Measurements from ENCODE around the gene COL1A1. TPM values are rescaled to one million over a fixed set of nuclear protein-coding genes. Genes with fewer than 3 reads are reported as not detected.
A peak's percentile ranks its signal among the peaks of the same experiment; 100 is the strongest.

The COL1A1 gene
- total RNA-seq, 1 experiment from 2014 or later = 86.8 TPM

DNA sequence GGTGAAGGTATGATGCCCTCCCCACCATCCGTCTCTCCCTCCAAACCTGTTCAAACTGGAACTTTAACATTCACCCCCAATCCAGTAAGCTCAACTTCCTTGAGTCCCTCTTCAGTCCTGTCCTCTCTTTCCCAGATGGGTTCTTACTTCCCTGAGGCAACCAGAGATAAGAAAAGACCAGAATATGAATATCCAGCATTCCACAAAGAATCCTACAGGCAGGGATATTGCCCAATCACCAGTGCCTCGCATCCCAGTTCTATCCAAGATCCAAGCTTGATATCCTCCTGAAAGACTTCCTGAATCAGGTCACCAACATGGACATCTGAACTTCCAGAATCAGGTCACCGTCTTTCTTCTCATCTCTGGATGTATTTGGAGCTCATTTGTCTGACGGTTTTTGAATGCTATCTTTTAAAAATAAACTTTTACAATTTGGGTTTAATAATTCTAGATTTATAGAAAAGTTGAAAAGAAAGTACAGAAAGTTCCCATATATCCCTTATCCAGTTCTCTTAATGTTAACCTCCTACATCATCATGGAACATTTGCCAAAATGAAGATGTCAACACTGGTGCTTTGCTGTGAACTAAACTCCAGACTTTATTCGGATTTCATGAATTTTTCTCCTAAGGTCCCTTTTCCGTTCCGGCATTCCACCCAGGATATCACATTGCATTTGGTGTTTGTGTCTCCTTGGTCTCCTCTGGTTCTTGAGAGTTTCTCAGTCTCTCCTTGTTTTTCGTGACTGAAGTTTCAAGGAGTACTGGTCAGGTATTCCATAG is 13.7 kb upstream of the COL1A1 start:
- in situ Hi-C loops (cut with HindIII; ENCODE audit: low sequenced_read_pairs) = no loop called here

GRCh38 chr17:50213026-50214022 is 11.9 kb upstream of the COL1A1 start:
- DNase-seq (ENCODE audit: low spot score) = no peak
- in situ Hi-C loops (cut with HindIII; ENCODE audit: low sequenced_read_pairs) = no loop called here

More for the DNA sequence above, 13.7 kb upstream of the COL1A1 start:
- no peak for DNase-seq (ENCODE audit: low spot score)

DNA sequence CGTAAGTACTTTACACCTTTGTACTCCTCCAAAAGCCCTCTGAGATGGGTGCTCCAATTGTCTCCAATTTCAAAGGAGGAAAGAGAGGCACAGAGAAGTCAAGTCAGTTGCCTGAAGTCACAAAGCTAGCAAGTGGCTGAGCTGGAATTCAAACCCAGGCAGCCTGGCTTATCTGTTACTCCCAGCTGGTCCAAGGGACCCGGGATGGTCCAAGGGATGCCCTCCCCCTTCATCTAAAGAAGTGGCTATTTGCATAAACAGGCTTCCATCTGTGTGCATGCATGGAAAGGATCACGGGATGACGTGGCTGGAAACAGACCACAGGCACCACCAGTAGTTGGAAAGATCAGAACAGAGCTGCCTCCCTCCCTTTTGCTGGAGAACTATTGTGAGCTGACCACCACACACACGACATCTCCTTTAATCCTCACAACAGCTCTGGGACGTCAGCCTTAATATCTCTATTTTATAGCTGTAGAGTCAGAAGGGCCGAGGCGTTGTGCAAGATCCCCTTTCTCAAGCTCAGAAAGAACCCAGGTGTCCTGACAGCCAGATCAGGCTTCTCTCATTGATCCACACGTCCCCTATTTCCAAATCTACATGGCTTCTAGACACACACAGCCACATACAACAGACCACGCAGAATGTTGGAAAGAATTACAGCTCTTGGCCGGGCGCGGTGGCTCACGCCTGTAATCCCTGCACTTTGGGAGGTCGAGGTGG is 10.9 kb upstream of the COL1A1 start:
- no peak for DNase-seq (ENCODE audit: low spot score)
- in situ Hi-C loops (cut with HindIII; ENCODE audit: low sequenced_read_pairs) = no loop called here

- in situ Hi-C loops (cut with HindIII; ENCODE audit: low sequenced_read_pairs) = no loop called here
- no peak for DNase-seq (ENCODE audit: low spot score)
Measured at GRCh38 chr17:50211249-50212120, 10.1 kb upstream of the COL1A1 start.

DNA sequence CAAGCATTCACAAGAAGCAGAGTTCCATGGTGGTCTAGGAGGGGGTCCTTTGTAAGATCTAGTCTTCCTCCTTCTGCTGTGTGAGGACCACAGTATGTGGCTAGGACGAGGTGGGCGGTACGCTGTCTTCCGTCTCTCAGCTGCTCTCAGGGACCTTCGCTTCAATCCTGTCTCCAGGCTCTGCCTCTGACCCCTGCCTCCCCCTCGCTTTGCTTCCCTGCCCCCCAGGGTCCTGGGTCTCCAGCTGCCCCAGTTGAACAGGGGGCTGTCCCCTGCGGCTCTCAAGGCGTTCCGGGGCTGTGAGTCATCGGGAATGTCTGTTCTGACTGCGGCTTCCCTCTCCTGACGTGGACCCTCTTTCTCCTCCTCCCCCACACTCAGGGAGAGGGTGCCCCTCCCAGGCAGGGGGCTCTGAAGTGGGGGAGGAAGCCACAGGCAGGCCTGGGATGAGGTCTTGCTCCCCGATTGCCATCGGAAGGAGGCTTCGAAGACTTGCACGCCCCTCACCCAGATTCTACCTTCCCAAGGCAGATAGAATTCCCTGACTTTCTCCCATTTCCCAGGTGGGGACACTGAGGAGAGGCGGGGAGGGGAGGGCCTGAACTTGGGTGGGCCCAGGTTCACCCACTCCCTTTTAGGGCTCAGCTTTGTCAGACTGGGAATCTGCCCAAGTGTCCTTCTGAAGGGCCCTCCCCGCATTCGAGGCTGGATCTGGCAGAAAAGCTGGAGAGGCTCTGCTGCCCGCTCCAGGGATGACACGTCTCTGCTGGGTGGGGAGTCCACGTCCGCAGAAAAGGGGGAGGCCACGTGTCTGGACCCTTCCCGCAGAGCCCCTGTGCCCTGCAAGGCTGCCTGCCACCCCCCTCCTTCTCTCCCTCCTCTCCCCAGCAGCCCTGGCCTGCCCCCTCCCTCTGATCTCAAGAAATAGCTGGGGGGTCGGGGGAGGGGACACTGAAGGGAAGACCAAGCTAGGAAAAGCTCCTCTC is 9.1 kb upstream of the COL1A1 start:
- peak; percentile 29 for DNase-seq (ENCODE audit: low spot score)
- in situ Hi-C loops (cut with HindIII; ENCODE audit: low sequenced_read_pairs) = no loop called here

- in situ Hi-C loops (cut with HindIII; ENCODE audit: low sequenced_read_pairs) = loop anchor here (5.0 kb wide), 1 partner anchor 43 kb away; no protein-coding TSS in a partner anchor
- DNase-seq (ENCODE audit: low spot score) = peak; percentile 34
Measured at GRCh38 chr17:50209472-50210239, 8.2 kb upstream of the COL1A1 start.

GRCh38 chr17:50209133-50209471 is 7.7 kb upstream of the COL1A1 start:
- in situ Hi-C loops (cut with HindIII; ENCODE audit: low sequenced_read_pairs) = loop anchor here (5.0 kb wide), 1 partner anchor 43 kb away; no protein-coding TSS in a partner anchor

GRCh38 chr17:50208611-50209061 is 7.2 kb upstream of the COL1A1 start:
- in situ Hi-C loops (cut with HindIII; ENCODE audit: low sequenced_read_pairs) = loop anchor here (5.0 kb wide), 1 partner anchor 44 kb away; no protein-coding TSS in a partner anchor
- DNase-seq (ENCODE audit: low spot score) = no peak

More at GRCh38 chr17:50209133-50209471, 7.7 kb upstream of the COL1A1 start:
- no peak for DNase-seq (ENCODE audit: low spot score)

- in situ Hi-C loops (cut with HindIII; ENCODE audit: low sequenced_read_pairs) = loop anchor here (5.0 kb wide), 1 partner anchor 44 kb away; no protein-coding TSS in a partner anchor
Measured at GRCh38 chr17:50207792-50208567, 6.5 kb upstream of the COL1A1 start.

GRCh38 chr17:50207315-50207714 is 5.9 kb upstream of the COL1A1 start:
- DNase-seq (ENCODE audit: low spot score) = no peak
- in situ Hi-C loops (cut with HindIII; ENCODE audit: low sequenced_read_pairs) = loop anchor here (5.0 kb wide), 1 partner anchor 45 kb away; no protein-coding TSS in a partner anchor

More at GRCh38 chr17:50207792-50208567, 6.5 kb upstream of the COL1A1 start:
- DNase-seq (ENCODE audit: low spot score) = no peak

DNA sequence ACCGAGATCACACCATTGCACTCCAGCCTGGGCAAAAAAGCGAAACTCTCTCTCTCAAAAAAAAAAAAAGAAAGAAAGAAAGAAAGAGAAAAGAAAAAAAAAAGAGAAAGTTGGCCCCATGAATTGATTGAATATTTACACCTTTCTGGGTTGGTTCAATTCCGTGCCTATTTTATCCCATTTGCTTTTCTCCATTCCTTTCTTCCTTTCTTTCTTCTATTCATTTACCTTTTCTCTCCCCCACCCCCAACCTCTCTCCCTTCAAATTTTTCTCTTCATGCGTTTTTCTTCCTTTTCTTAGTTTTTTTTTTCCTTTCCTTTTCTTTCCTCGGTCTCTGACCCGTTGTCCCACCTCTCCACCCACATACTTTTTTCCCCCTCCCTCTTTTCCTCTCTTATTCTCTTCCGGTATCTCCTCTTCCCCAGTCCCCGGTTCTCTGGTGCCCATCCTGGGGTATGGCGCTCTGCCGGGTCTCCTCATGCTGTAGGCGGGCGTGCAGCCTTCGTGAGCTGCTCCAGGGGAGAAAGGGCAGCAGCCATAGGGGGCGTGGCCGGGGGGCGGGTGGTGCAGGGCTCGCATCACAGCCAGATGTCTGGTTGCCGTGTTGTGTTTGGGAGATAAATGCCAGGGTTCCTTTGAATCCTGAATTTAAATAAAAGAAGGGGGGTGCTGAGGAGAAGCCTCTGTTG is 5.3 kb upstream of the COL1A1 start:
- no peak for DNase-seq (ENCODE audit: low spot score)
- in situ Hi-C loops (cut with HindIII; ENCODE audit: low sequenced_read_pairs) = loop anchor here (5.0 kb wide), 1 partner anchor 46 kb away; no protein-coding TSS in a partner anchor

DNA sequence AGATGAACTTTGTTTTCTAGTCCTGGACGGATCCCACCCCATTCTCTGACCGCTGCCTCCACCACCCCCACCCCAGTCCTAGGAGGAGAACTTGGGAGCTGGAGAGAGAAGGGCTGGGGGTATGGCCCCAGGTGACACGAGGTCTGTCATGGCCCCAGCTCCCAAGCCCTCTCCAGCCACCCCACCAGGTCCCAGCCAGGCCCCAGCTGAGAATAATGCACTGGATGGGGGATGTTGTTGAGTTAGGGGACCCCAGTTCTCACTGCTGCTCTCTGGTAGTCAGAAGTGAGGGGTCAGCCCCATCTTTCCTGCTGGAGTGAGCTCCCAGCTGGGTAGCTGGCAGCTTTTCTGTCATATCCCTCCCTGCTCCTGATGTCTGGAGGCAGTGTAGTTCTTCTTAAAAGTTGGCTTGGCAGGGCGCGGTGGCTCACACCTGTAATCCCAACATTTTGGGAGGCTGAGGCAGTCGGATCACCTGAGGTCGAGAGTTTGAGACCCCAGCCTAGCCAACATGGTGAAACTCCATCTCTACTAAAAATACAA is 4.6 kb upstream of the COL1A1 start:
- no peak for DNase-seq (ENCODE audit: low spot score)
- in situ Hi-C loops (cut with HindIII; ENCODE audit: low sequenced_read_pairs) = loop anchor here (5.0 kb wide), 1 partner anchor 46 kb away; no protein-coding TSS in a partner anchor

GRCh38 chr17:50205111-50205962 is 3.9 kb upstream of the COL1A1 start:
- DNase-seq (ENCODE audit: low spot score) = no peak

DNA sequence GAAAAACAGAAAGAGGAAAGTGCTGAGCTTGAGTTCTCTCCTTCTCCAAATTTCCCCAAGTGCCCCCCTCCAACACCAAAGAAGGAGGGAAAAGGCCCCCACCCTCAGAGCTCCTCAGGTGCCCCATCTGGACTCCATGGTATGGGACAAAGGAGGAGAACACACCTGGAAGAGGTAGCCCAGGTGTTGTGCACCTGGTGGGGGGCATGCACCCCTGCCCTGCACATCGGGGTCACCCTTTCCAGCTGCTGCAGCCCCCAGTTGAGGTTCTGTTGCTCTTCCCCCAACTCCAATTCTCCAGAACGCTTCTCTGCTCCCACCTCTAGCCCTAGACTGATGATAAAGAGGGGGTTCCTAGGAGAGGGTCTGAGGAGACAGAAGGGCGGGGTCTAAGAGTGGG is 3.0 kb upstream of the COL1A1 start:
- DNase-seq (ENCODE audit: low spot score) = no peak
- in situ Hi-C loops (cut with HindIII; ENCODE audit: low sequenced_read_pairs) = loop anchor here (5.0 kb wide), 1 partner anchor 88 kb away; no protein-coding TSS in a partner anchor

More at GRCh38 chr17:50205111-50205962, 3.9 kb upstream of the COL1A1 start:
- in situ Hi-C loops (cut with HindIII; ENCODE audit: low sequenced_read_pairs) = loop anchor here (5.0 kb wide), 1 partner anchor 47 kb away; no protein-coding TSS in a partner anchor
